Hematopoietic multipotent progenitor cell treated with erythropoietin and hydrocortisone succinate and interleukin-3 and kit ligand, for 15 days (in vitro differentiated cells): Measurements from ENCODE around the gene CLPTM1.
"Not testable (repeated sequence)": the region's sequence is repeated elsewhere in the genome, so short reads cannot be mapped to it uniquely, and the experiment has no call there.

Source experiments
- DNase-seq: peaks from one replicate; pipeline ENCODE4 v3.0.0-alpha.2; 2015; ENCODE audit warnings: low spot score

CLPTM1 gene

GRCh38 chr19:44954649-44955504, at the start of gene CLPTM1:
Gene CLPTM1 (plus strand): TSS chr19:44955380. CDS start chr19:44955396, 16 bp downstream.
- peak; percentile 98 for DNase-seq

- no peak for DNase-seq
These were observed 49.6 kb upstream of the CLPTM1 start, which contains the start of gene APOE for GRCh38 chr19:44905437-44906160. Gene APOE (plus strand): TSS chr19:44905796. CDS start chr19:44906625, 829 bp downstream.

- DNase-seq, result no peak
These were observed 47.6 kb upstream of the CLPTM1 start for GRCh38 chr19:44907613-44908012.

- no peak for DNase-seq
These were observed 46.9 kb upstream of the CLPTM1 start for GRCh38 chr19:44908074-44908835.

- DNase-seq, result no peak
These were observed 46.3 kb upstream of the CLPTM1 start for GRCh38 chr19:44908836-44909261.

GRCh38 chr19:44909775-44910174, 45.4 kb upstream of the CLPTM1 start:
- peak; percentile 59 for DNase-seq

- DNase-seq, result not testable (repeated sequence)
These were observed 43.3 kb upstream of the CLPTM1 start for GRCh38 chr19:44911896-44912295.

- peak; percentile 40 for DNase-seq
These were observed 42.3 kb upstream of the CLPTM1 start for GRCh38 chr19:44912854-44913253.

GRCh38 chr19:44913512-44914432, 41.4 kb upstream of the CLPTM1 start:
- DNase-seq, result peak; percentile 61

- DNase-seq, result peak; percentile 85
These were observed 40.6 kb upstream of the CLPTM1 start, which contains the start of gene APOC1 for GRCh38 chr19:44914433-44915206. Gene APOC1 (plus strand): TSS chr19:44914608. CDS start chr19:44914892, 284 bp downstream.

GRCh38 chr19:44924243-44924725, 30.9 kb upstream of the CLPTM1 start:
- DNase-seq, result no peak

- no peak for DNase-seq
These were observed 29.9 kb upstream of the CLPTM1 start for GRCh38 chr19:44925114-44925891.

GRCh38 chr19:44926245-44927077, 28.7 kb upstream of the CLPTM1 start:
- DNase-seq, result not testable (repeated sequence)

- no peak for DNase-seq
These were observed 27.4 kb upstream of the CLPTM1 start for GRCh38 chr19:44927746-44928145.

GRCh38 chr19:44930088-44930487, 25.1 kb upstream of the CLPTM1 start:
- DNase-seq, result no peak

GRCh38 chr19:44931541-44931940, 23.6 kb upstream of the CLPTM1 start:
- no peak for DNase-seq

- DNase-seq, result no peak
These were observed 15.5 kb upstream of the CLPTM1 start for GRCh38 chr19:44939668-44940067.

GRCh38 chr19:44942067-44942571, 13.1 kb upstream of the CLPTM1 start, which contains the start of gene APOC4:
Gene APOC4 (plus strand): TSS chr19:44942237. CDS start chr19:44942278, 41 bp downstream.
- no peak for DNase-seq
